IMR-90 (cell line): ENCODE results near the gene CHGA. TPM values are rescaled to one million over a fixed set of nuclear protein-coding genes. Genes with fewer than 3 reads are reported as not detected.

Source experiments
- ATAC-seq: fragments of 200-7000 bp; cut with Tn5 transposase; 2 replicates; pipeline ENCODE4 v1.9.1; 2020; ENCODE audit warnings: low read depth, mild to moderate bottlenecking, moderate library complexity
- BruUV-seq: library from RNA; stranded (reverse); fragments of 400-500 nt; replicated peaks from 2 replicates; lab custom pipeline; 2021; lab: Mats Ljungman, UMichigan
- CTCF ChIA-PET: fragments of 300-600 bp; formaldehyde crosslinking; extraction: SDS; loops from one replicate; lab custom pipeline; 2021; ENCODE audit warnings: antibody characterized with exemption; lab: Yijun Ruan, JAX
- POLR2A ChIA-PET: fragments of 300-600 bp; sonication (Branson Sonifier 250); formaldehyde crosslinking; loops from one replicate; lab custom pipeline; 2022; ENCODE audit warnings: antibody characterized with exemption; ENCODE audit not compliant: unreplicated experiment; lab: Charles Lee
- DNase-seq: peaks from one replicate; pipeline ENCODE4 v3.0.0; 2013
- H2AFZ ChIP-seq: replicated peaks from 2 replicates; pipeline ENCODE3; 2013; ENCODE audit warnings: low read length, mild to moderate bottlenecking; ENCODE audit not compliant: poor library complexity
- H2AK5ac ChIP-seq: 2 replicates; pipeline ENCODE4 v1.6.1; 2013; ENCODE audit warnings: low read depth, low read length, inconsistent platforms
- H2AK9ac ChIP-seq: replicated peaks from 2 replicates; pipeline ENCODE3; 2013; ENCODE audit warnings: mild to moderate bottlenecking, low read depth, low read length, moderate library complexity; ENCODE audit not compliant: poor library complexity
- H2BK120ac ChIP-seq: 2 replicates; pipeline ENCODE4 v1.6.1; 2013; ENCODE audit warnings: low read depth, low read length, inconsistent platforms
- H2BK15ac ChIP-seq: 3 replicates; pipeline ENCODE4 v1.6.1; 2013; ENCODE audit warnings: low read depth, low read length, inconsistent platforms
- H2BK20ac ChIP-seq: 2 replicates; pipeline ENCODE4 v1.6.1; 2013; ENCODE audit warnings: low read depth, mild to moderate bottlenecking, inconsistent platforms, low read length, moderate library complexity
- H2BK5ac ChIP-seq: 2 replicates; pipeline ENCODE4 v1.6.1; 2013; ENCODE audit warnings: mild to moderate bottlenecking, low read depth, low read length, inconsistent platforms; ENCODE audit not compliant: poor library complexity, severe bottlenecking
- H3K14ac ChIP-seq: replicated peaks from 2 replicates; pipeline ENCODE4 v1.6.1; 2013; ENCODE audit warnings: low read depth, low read length, inconsistent platforms
- H3K18ac ChIP-seq: 2 replicates; pipeline ENCODE4 v1.6.1; 2013; ENCODE audit warnings: low read depth, low read length, control low read depth
- H3K23ac ChIP-seq: 2 replicates; pipeline ENCODE4 v1.6.1; 2013; ENCODE audit warnings: low read depth, low read length, inconsistent platforms
- H3K27ac ChIP-seq: 2 replicates; pipeline ENCODE4 v1.5.1; 2013; ENCODE audit warnings: mild to moderate bottlenecking, control low read depth, low read length; ENCODE audit not compliant: insufficient read depth
- H3K27me3 ChIP-seq: 2 replicates; pipeline ENCODE4 v1.6.1; 2013; ENCODE audit warnings: low read length; ENCODE audit not compliant: control insufficient read depth, insufficient read depth
- H3K36me3 ChIP-seq: 2 replicates; pipeline ENCODE4 v1.6.1; 2013; ENCODE audit warnings: low read length, mixed read lengths; ENCODE audit not compliant: control insufficient read depth, insufficient read depth
- H3K4ac ChIP-seq: 2 replicates; pipeline ENCODE4 v1.6.1; 2013; ENCODE audit warnings: low read depth, low read length, inconsistent platforms
- H3K4me1 ChIP-seq: 2 replicates; pipeline ENCODE4 v1.6.1; 2013; ENCODE audit warnings: low read length, mixed read lengths; ENCODE audit not compliant: control insufficient read depth, insufficient read depth
- H3K4me2 ChIP-seq: 2 replicates; pipeline ENCODE4 v1.6.1; 2013; ENCODE audit warnings: low read depth, mild to moderate bottlenecking, control low read depth, low read length, moderate library complexity
- H3K4me3 ChIP-seq: 2 replicates; pipeline ENCODE4 v1.5.1; 2013; ENCODE audit warnings: low read depth, mild to moderate bottlenecking, control low read depth, low read length, moderate library complexity; ENCODE audit not compliant: insufficient read depth
- H3K56ac ChIP-seq: 2 replicates; pipeline ENCODE4 v1.6.1; 2013; ENCODE audit warnings: low read length, inconsistent platforms; ENCODE audit not compliant: insufficient read depth; ENCODE audit errors: extremely low read depth
- H3K79me1 ChIP-seq, 2 experiments: 2 replicates each; pipeline ENCODE4 v1.6.1; 2013; ENCODE audit warnings: low read length in 2 of 2, inconsistent platforms in 1 of 2, low read depth in 1 of 2
- H3K9ac ChIP-seq: 2 replicates; pipeline ENCODE4 v1.6.1; 2013; ENCODE audit warnings: low read depth, low read length, control low read depth
- H3K9me1 ChIP-seq: 2 replicates; pipeline ENCODE4 v1.6.1; 2013; ENCODE audit warnings: low read length, inconsistent platforms; ENCODE audit not compliant: insufficient read depth
- H3K9me3 ChIP-seq: 2 replicates; pipeline ENCODE4 v1.6.1; 2013; ENCODE audit warnings: low read length; ENCODE audit not compliant: control insufficient read depth, insufficient read depth
- H4K20me1 ChIP-seq: 2 replicates; pipeline ENCODE4 v1.6.1; 2013; ENCODE audit warnings: low read length, inconsistent platforms; ENCODE audit not compliant: insufficient read depth
- H4K5ac ChIP-seq: 2 replicates; pipeline ENCODE4 v1.6.1; 2013; ENCODE audit warnings: mild to moderate bottlenecking, low read depth, low read length, control low read depth
- H4K8ac ChIP-seq, 2 experiments: 2 replicates each; pipeline ENCODE4 v1.6.1; 2013; ENCODE audit warnings: low read depth in 2 of 2, low read length in 2 of 2, control low read depth in 1 of 2, inconsistent platforms in 1 of 2
- H4K91ac ChIP-seq: 2 replicates; pipeline ENCODE4 v1.6.1; 2013; ENCODE audit warnings: low read depth, low read length, inconsistent platforms; ENCODE audit not compliant: insufficient read depth
- CEBPB ChIP-seq: IDR thresholded peaks from 2 replicates; pipeline ENCODE4 v1.6.1; 2012; ENCODE audit warnings: low read depth, low read length, improper control_type of control experiment
- USF2 ChIP-seq: fragments of 150-350 bp; IDR thresholded peaks from 2 replicates; pipeline ENCODE4 v1.6.1; 2017; ENCODE audit warnings: mild to moderate bottlenecking, antibody characterized with exemption, low read length, low read depth
- WGBS, 2 experiments: methylation state at CpG; one replicate each; pipeline versions ENCODE4 v1.1.5 to v1.1.7; 2013; ENCODE audit warnings: missing lambda C conversion rate in 2 of 2; ENCODE audit not compliant: insufficient read length in 1 of 2; ENCODE audit errors: extremely low coverage in 2 of 2; 5-methylcytosine and 5-hydroxymethylcytosine counted together
- dilution Hi-C: fragments of 300-500 bp; cut with HindIII; formaldehyde crosslinking; loops from one replicate; pipeline ENCODE4 v1.14.3; 2018; ENCODE audit warnings: low sequenced_read_pairs; ENCODE audit not compliant: unreplicated experiment
- in situ Hi-C: fragments of 300-500 bp; cut with MboI; formaldehyde crosslinking; loops from 3 replicates; pipeline ENCODE4 v1.14.3; 2019; ENCODE audit warnings: low sequenced_read_pairs, inconsistent platforms, mixed read lengths
- intact Hi-C: fragments of 100-400 bp; cut with micrococcal nuclease; formaldehyde crosslinking; loops from 2 replicates; pipeline ENCODE4 v1.10.0; 2022
- polyA plus RNA-seq, 3 experiments: library from polyadenylated mRNA; depleted of rRNA; stranded (reverse); fragments of >200 nt; gene quantifications; 2 replicates each; pipeline ENCODE4 v1.2.3, GENCODE V29; 2012; ENCODE audit warnings: low replicate concordance in 1 of 3
- total RNA-seq: library from RNA; depleted of rRNA; stranded (reverse); fragments of >200 nt; gene quantifications from 2 replicates; pipeline ENCODE4 v1.2.3, GENCODE V29; 2012

Gene CHGA
- total and polyA plus RNA-seq, 2 of the 4 experiments (the other 2 are of a cell fraction) = not detected

GRCh38 chr14:92900660-92901059 lies 22.3 kb upstream of the CHGA start:
- in situ Hi-C loops = no loop called here
- no peak overlapping the region for H3K23ac ChIP-seq
- H3K18ac ChIP-seq = no peak overlapping the region
- H3K4me2 ChIP-seq = no peak overlapping the region
- no peak for TF ChIP-seq USF2
- no peak for TF ChIP-seq CEBPB
- no peaks in the 10 kb centered on the region for H3K36me3 ChIP-seq
- BruUV-seq = no TSS peak
- POLR2A ChIA-PET = no interaction called here
- no CpG with 5 or more reads among the region's 2 CpGs for WGBS, 2 experiments
- H3K14ac ChIP-seq = no peak overlapping the region
- H2BK5ac ChIP-seq = no peak overlapping the region
- H3K27me3 ChIP-seq = peaks cover 16% of the 10 kb centered on the region; the same call in 1 of the 2 replicates
- H4K5ac ChIP-seq = no peak overlapping the region
- H3K9me3 ChIP-seq = no peaks in the 10 kb centered on the region
- H3K56ac ChIP-seq = no peak overlapping the region
- H3K9ac ChIP-seq = no peak overlapping the region
- H2AFZ ChIP-seq = no peak overlapping the region
- no peaks in the 10 kb centered on the region for H3K4me1 ChIP-seq
- H3K4ac ChIP-seq = no peak overlapping the region
- H4K20me1 ChIP-seq = 0 out of 2 replicates have a peak, but pooled peaks cover 4% of the 10 kb centered on the region
- H2AK5ac ChIP-seq = no peak overlapping the region
- H3K9me1 ChIP-seq = no peaks in the 10 kb centered on the region
- H2BK20ac ChIP-seq = no peak overlapping the region
- dilution Hi-C loops = no loop called here
- H3K4me3 ChIP-seq = no peak overlapping the region
- no peak overlapping the region for H2AK9ac ChIP-seq
- no peak overlapping the region for H4K8ac ChIP-seq
- no peak overlapping the region for H4K91ac ChIP-seq
- no peak overlapping the region for H3K27ac ChIP-seq
- CTCF ChIA-PET = no interaction called here
- no peak overlapping the region for H2BK15ac ChIP-seq
- ATAC-seq (no peak), DNase-seq (no peak)
- intact Hi-C loops = no loop called here
- no peaks in the 10 kb centered on the region for H3K79me1 ChIP-seq
- H2BK120ac ChIP-seq = no peak overlapping the region
